GM10847 (cell line): ENCODE measurements around the gene AGAP1.

Source experiments
- POLR2A ChIP-seq: IDR thresholded peaks from 2 replicates; pipeline ENCODE4 v1.6.1; 2011; ENCODE audit not compliant: insufficient read length; ENCODE audit errors: extremely low read depth

Gene AGAP1

GRCh38 chr2:235613649-235614048 is 119.8 kb downstream of the AGAP1 start:
- TF ChIP-seq POLR2A: no peak

DNA sequence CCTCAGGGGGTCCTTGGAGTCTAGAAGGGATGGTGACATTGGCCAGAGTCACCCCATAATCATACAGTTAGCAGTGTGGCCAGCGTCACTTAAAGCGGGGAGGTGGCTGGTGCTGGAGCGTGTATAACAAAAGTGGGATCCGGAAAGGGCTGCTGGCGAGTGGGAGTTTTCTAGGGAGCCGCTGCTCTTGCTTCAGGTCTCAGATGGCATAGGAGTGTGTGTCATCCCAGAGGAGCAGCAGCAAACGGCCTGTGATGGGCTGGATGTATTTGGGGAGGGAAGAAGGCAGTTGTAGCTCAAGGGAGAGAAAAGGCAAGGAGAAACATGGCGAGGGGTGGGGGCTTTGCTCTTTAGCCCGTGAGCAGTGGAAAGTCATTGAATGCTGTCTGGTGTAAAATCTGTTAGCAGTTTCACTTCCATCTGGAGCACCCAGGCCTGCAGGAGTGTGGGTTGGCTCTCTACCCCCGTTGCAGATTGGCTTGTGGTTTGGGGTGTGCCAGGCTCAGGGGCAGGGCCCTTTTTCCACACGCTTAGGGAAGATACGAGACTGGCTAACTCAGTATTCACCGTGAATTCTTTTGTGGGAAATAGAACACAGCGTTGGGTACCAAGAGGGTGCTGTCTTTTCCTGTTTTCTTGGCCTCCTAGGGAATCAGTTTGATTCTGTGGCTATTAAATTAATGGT is 120.5 kb downstream of the AGAP1 start:
- TF ChIP-seq POLR2A: no peak

DNA sequence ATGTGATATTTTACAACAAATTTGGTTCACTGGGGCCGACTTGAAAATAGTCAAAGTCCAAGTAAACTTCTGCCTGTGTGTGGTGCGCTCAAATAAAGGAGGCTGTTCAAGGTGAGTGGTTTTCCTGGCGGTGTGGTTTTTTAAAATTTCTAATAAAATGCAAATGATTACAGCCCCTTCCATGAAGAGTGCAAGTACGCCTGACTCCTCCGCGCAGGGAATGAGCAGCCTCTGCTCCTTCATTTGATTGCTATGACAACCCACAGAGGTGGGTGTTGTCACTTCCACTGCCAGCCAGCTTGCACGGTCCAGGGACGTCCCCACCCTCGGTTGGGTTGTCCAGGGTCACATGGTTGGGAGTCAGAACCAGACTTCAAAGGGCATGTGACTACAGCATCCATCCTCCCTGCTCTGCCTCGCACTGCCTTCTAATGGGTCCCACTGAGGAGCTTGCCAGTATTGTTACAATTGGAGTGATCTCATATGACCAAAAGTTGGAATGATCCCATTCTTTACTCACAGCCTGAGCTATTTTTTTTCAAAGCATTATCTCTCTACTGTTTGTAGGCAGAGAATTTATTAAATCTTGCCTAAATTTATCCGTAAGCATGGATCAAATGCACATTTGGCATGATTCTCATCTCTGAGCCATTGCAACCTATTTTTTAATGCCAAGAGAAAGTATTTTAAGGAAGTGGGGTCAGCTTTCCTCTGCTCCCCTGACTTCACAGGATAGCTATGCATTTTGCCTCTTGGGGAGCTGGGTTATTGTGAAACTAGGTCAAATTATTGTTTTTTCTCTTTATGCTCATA is 121.3 kb downstream of the AGAP1 start:
- no peak for TF ChIP-seq POLR2A

GRCh38 chr2:235616885-235617284 is 123.0 kb downstream of the AGAP1 start:
- TF ChIP-seq POLR2A: no peak

DNA sequence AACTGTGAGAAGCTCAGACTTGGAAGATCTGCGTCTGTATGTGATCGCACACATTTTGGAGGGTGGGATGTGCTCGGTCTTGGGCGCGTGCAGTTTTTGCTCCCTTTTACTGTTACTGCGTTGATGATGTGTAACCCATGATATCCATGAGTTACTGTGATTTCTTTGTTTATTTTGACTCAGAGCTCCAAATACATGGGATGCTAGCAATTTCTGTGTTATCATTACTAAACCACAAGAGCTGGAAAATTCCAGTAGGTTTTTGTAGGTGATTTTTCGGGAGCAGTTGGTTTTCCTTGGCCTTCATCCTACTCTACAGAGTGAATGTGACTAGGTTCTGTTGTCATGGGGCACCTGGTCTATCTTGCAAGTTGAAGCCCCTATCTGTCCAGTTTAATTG is 124.2 kb downstream of the AGAP1 start:
- no peak for TF ChIP-seq POLR2A

DNA sequence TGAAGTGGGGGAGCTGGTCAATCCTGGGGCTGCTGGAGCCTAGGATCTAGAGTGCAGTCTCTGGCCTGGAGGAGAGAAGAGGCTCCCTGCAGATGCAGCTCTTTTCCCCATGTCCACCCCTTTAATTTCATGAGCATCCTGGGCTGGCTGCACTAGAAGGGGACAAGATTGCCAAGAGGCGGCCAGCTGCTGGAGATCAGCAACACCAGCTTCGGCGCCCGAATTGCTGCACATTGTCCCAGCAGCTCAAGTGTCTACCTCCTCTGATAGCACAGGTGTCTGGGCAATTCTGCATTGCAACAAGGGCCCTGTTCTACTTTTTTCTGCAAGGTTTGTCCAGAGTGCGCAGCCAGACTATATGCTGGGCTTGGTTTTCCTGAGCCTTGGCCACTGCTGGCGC is 125.7 kb downstream of the AGAP1 start:
- no peak for TF ChIP-seq POLR2A

DNA sequence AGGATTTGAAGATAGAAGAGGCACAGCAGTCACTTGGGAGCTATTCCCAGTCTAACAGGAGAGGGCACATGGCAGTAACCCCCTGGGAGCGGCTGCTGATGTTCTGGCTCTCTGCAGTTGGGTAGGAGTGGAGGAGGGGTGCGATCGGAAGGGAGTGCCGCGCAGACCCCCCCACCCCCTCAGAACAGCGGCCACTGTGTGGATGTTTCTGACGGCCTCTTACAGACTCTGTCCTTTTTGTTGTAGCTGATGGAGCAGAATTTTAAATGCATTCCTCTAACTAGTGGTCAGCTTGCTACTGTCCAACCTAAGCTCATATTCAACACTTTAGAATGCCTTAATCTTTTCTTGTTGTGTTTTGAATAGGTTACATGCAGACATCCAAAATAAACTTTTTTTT is 127.9 kb downstream of the AGAP1 start:
- no peak for TF ChIP-seq POLR2A

GRCh38 chr2:235623111-235623510 is 129.3 kb downstream of the AGAP1 start:
- no peak for TF ChIP-seq POLR2A

- no peak for TF ChIP-seq POLR2A
Measured at GRCh38 chr2:235623752-235624151, 129.9 kb downstream of the AGAP1 start.

- no peak for TF ChIP-seq POLR2A
Measured at GRCh38 chr2:235626658-235627057, 132.8 kb downstream of the AGAP1 start.

- no peak for TF ChIP-seq POLR2A
Measured at GRCh38 chr2:235627682-235628081, 133.8 kb downstream of the AGAP1 start.

- no peak for TF ChIP-seq POLR2A
Measured at GRCh38 chr2:235630718-235631296, 137.0 kb downstream of the AGAP1 start.

- no peak for TF ChIP-seq POLR2A
Measured at GRCh38 chr2:235634435-235635158, 140.8 kb downstream of the AGAP1 start.

- TF ChIP-seq POLR2A: no peak
Measured at GRCh38 chr2:235636546-235636945, 142.7 kb downstream of the AGAP1 start.

DNA sequence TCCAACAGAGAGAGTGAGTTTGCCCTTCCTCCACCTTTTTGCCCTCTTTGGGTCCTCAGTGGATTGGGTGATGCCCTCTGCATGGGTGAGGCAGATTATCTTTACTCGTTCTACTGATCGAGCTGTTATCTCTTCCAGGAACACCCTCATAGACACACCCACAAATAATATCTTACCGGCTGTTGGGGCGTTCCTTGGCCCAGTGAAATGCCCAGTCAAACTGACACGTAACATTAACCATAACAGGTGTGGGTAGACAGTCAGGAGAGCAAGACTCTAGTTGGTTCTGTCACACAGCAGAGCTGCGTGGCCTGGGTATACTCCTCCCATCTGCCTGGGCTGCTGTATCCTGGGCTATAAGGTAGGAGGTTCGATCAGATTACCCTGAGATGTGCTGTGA is 144.1 kb downstream of the AGAP1 start:
- no peak for TF ChIP-seq POLR2A
